Measurements from ENCODE around the gene ACOT4.
"Not testable (repeated sequence)": the region's sequence is repeated elsewhere in the genome, so short reads cannot be mapped to it uniquely, and the experiment has no call there.

Gene ACOT4

GRCh38 chr14:73634011-73634833 is 42.5 kb downstream of the ACOT4 start:
- no peak for DNase-seq

DNA sequence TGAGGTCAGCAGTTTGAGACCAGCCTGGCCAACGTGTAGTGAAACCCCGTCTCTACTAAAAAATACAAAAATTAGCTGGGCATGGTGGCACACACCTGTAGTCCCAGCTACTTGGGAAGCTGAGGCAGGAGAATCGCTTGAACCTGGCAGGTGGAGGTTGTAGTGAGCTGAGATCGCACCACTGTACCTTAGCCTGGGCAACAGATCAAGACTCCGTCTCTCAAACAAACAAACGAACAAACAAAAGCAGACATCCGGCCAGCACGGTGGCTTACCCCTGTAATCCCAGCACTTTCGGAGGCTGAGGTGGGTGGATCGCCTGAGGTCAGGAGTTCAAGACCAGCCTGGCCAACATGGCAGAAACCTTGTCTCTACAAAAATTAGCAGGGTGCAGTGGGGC is 44.7 kb downstream of the ACOT4 start:
- not testable (repeated sequence) for DNase-seq

DNA sequence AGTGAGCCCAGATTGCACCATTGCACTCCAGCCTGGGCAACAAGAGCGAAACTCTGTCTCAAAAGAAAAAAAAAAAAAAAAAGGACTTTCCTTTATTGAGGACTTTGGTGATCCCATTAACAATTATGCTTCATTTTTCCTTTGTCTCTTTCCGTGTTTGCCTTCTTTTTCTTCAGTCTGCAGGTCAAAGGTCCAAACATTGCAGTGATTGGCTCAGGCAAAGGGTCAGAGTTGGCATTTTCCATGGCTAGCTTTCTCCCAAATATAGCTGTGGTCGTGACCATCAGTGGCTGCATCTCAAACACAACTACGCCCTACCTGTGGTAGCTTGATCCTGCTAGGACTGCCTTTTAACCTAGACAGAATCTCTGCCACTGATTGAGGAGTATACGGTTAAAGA is 46.2 kb downstream of the ACOT4 start:
- DNase-seq, result no peak

- no peak for DNase-seq
Observed at GRCh38 chr14:73640796-73641365, 49.2 kb downstream of the ACOT4 start.

- peak; percentile 85 for DNase-seq
Observed at GRCh38 chr14:73644531-73645247, 53.0 kb downstream of the ACOT4 start, which contains the start of gene DNAL1. Gene DNAL1, plus strand, starts transcription at chr14:73644986. Its CDS starts 54 bp downstream, at chr14:73645040.

- no peak for DNase-seq
Observed at GRCh38 chr14:73645248-73645610, 53.6 kb downstream of the ACOT4 start.
